Ramos (cell line): Measurements from ENCODE around the gene COX19.

Source experiments
- in situ Hi-C: fragments of 300-500 bp; cut with MboI; formaldehyde crosslinking; loops from one replicate; pipeline ENCODE4 v1.14.3; 2022; ENCODE audit warnings: low sequenced_read_pairs; ENCODE audit not compliant: unreplicated experiment

COX19 gene

GRCh38 chr7:974820-975681, at the start of gene COX19:
Gene COX19 (minus strand): TSS chr7:975549. CDS start chr7:975509, 40 bp downstream.
- in situ Hi-C loops, result no loop called here

GRCh38 chr7:1024331-1024841, 49.0 kb upstream of the COX19 start:
- in situ Hi-C loops, result loop anchor here (5.0 to 10.0 kb wide), 2 partner anchors 43 to 490 kb away; no protein-coding TSS in a partner anchor

GRCh38 chr7:1022801-1023465, 47.6 kb upstream of the COX19 start:
- in situ Hi-C loops, result loop anchor here (5.0 to 10.0 kb wide), 2 partner anchors 44 to 492 kb away; no protein-coding TSS in a partner anchor

DNA sequence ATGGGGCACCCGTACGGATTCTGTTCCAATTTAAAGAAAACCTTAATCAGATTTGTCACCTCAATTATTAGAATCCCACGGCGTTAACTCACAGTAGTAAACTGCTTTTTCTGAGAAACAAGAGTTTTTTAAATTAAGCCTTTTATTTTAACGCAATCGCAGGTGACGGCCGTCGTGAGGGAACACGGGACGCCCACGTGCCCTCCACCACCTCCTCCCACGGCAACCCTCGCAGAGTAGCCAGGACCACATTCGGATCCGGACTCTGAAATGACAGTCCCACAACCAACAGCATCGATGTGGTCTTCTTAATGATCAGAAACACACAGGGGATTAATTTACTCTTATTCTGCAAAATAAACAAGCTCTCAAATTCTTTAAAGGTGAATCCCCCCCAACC, 47.0 kb upstream of the COX19 start:
- in situ Hi-C loops, result loop anchor here (5.0 to 10.0 kb wide), 2 partner anchors 45 to 492 kb away; no protein-coding TSS in a partner anchor

DNA sequence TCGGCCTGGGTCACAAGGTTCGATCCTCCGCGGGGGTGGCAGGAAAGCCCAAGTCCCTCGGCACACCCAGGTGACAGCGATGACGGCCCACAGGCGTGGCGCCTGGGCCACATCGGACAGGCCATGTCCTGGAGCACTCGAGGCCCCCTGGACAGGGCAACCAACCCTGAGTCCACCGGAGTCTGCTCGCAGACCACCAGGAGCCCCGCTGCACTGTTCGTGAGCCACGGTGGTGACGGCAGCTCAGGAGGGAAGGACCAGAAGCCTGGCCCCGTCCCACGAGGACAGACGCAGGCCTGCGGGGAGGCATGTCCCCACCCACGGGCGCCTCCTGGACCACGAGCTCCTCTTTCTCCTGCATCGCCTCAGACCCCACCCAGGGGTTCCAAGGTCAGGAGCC, 46.6 kb upstream of the COX19 start:
- in situ Hi-C loops, result loop anchor here (5.0 to 10.0 kb wide), 2 partner anchors 45 to 493 kb away; no protein-coding TSS in a partner anchor

DNA sequence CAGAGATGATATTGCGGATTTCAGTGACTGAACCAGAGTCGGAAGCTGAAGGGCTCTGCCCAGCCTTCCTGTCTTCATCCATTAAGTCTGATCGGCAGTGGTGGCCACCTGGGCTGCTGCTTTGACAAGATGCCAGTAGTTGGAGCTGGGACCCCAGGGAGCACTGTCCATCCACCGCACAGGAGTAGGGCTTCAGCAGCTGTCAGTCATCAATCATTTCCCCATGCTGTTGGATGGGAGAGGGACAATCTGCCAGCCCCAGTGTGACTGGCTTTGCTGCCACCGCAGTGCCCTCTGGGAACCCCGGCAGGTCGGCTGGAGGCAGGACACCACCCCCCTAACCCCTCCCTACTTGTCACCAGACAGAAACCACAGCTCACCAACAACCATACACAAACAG, 46.0 kb upstream of the COX19 start:
- in situ Hi-C loops, result loop anchor here (5.0 to 10.0 kb wide), 2 partner anchors 46 to 493 kb away; no protein-coding TSS in a partner anchor

DNA sequence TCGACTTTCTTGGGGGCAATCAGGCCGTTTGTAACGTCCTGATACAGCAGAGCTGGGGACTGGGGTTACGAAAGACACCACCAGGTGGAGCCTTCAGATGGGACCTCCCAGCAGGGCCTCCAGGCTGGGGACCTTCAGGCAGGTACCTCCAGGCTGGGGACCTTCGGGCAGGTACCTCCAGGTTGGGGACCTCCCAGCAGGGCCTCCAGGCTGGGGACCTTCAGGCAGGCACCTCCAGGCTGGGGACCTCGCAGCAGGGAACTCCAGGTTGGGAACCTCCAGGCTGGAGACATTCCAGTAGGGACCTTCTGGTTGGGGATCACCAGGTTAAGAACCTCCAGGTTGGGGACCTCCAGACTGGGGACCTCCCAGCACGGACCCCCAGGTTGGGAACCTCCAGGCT, 45.5 kb upstream of the COX19 start:
- in situ Hi-C loops, result loop anchor here (5.0 to 10.0 kb wide), 2 partner anchors 46 to 494 kb away; no protein-coding TSS in a partner anchor

- in situ Hi-C loops, result loop anchor here (5.0 to 10.0 kb wide), 2 partner anchors 47 to 495 kb away; no protein-coding TSS in a partner anchor
Measured at GRCh38 chr7:1019789-1020610, 44.7 kb upstream of the COX19 start.

- in situ Hi-C loops, result no loop called here
Measured at GRCh38 chr7:1019255-1019785, 44.0 kb upstream of the COX19 start.

- in situ Hi-C loops, result no loop called here
Measured at GRCh38 chr7:1018334-1018695, 43.0 kb upstream of the COX19 start.

DNA sequence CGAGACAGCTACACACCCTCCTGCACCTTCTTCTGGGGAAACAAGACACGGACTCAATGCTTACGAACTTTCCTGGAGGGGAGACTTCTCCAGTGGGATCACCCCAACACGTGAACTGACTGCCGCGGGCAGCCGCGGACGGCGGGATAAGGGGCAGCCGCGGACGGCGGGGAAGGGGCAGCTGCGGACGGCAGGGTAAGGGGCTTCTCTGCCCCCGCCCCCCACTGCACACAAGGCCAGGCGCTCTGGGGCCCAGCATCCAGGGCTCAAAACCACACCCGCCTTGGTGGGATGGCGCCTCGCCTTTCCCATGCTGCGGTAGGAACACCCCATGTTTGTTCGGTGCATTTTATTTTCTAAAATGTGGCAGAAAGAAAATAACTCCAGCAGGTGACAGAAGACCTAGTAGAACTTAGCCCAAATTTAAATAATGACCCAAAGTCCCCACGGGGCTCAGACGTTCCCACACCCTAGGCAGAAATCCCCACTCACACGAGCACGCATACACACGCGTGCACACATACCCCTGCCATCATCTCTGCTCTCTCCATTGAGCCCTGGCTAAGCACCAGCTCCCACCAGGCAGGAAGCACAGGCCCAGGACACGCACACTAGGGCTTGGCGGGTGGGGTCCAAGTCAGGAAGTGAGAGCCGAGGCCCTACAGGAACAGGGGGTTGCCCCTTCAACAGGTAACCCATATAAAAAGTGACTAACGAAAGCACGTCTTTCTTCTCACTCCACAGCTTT, 42.4 kb upstream of the COX19 start:
- in situ Hi-C loops, result no loop called here

DNA sequence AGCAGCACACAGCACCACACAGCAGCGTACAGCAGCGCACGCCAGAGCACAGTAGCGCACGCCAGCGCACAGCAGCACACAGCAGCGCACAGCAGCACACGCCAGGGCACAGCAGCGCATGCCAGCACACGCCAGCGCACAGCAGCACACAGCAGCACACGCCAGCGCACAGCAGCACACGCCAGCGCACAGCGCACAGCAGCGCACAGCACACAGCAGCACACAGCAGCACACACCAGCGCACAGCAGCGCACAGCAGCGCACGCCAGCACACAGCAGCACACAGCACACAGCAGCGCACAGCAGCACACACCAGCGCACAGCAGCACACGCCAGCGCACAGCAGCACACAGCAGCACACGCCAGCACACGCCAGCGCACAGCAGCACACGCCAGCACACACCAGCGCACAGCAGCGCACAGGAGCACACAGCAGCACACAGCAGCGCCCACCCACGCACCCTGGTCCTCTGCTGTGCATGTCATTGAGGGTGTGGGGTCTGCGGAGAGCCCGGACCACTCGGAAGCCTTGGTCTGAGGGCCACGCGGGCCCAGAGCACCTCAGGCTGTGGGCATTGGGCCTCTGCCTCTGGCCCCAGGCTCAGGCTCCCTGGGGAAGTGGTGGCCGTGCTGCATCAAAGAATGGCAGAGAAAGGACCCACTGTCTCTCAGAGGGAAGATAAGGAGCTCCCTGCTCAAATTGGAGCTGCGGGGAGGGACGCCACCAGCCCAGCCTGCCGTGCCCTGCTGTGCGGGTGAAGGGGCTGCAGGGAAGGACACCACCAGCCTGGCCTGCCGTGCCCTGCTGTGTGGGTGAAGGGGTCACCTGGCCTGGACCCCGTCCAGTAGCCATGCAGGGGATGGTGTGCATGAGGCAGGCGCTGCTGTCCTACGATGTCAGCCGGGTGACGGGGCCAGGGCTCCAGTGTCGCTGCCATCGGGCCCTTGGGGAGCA, 41.5 kb upstream of the COX19 start:
- in situ Hi-C loops, result no loop called here

GRCh38 chr7:1015196-1016121, 40.1 kb upstream of the COX19 start:
- in situ Hi-C loops, result no loop called here

DNA sequence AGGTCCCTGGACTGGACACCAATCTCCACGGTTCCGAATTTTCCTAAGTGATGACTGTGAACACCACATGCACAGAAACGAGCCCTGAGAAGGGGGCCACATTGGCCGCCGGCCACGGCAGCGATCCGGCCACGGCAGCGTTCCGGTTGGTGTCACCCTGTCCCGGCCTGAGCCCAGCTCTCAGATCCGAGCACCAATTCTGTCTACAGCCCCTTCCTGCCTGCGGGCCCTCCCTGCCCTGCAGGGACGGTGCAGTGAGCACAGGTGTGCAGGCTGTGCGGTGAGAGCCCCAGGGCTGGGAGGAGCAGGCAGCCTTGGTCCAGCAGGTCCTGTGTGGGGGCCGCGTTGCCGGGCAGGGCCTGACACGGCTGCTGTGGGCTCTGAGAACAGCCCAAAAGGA, 39.3 kb upstream of the COX19 start:
- in situ Hi-C loops, result no loop called here

- in situ Hi-C loops, result no loop called here
Measured at GRCh38 chr7:1013581-1013980, 38.2 kb upstream of the COX19 start.

DNA sequence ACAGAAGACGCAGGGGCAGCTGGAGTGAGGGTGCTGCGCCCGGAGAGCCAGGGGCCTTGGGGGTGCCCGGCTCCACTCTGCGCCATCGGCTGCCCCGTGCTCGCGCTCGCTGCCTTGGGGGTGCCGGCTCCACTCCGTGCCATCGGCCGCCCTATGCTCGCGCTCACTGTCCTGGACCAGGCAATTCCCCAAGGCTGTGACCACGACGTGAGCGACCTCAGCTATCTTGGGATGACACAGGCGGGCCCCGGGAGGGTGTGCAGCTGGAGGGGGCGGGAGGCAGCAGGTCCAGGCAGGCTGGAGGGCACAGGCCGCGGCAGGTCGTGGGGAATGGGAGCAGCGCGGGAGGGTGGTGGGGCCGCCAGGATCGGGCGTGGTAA, 37.4 kb upstream of the COX19 start:
- in situ Hi-C loops, result no loop called here
